ENCODE measurements around the gene STT3B.

STT3B gene

GRCh38 chr3:31624083-31624709 is 91.5 kb downstream of the STT3B start (continued):
- no peak for TF ChIP-seq ZNF148 (tag by site-specific recombination; IDR thresholded peaks at IDR 0.05; ENCODE audit: borderline replicate concordance)

- H3K9me3 ChIP-seq (ENCODE audit: control insufficient read depth, insufficient read depth, low read depth, low read length), result no peaks in the 10 kb centered on the region
- H3K4me3 ChIP-seq (ENCODE audit: low read depth, low read length), result no peak overlapping the region
- TF ChIP-seq HIC1 (tag by site-specific recombination; IDR thresholded peaks at IDR 0.05) (no peak), SP2 (tag by site-specific recombination; IDR thresholded peaks at IDR 0.05) (no peak), ZBTB44 (tag by site-specific recombination; IDR thresholded peaks at IDR 0.05) (no peak), ZNF48 (tag by site-specific recombination; IDR thresholded peaks at IDR 0.05) (no peak), ZNF747 (tag by site-specific recombination; IDR thresholded peaks at IDR 0.05) (no peak), FEZF1 (tag by site-specific recombination; IDR thresholded peaks at IDR 0.05) (no peak), ZNF518A (tag by site-specific recombination; conservative IDR thresholded peaks at IDR 0.05; ENCODE audit: low read depth) (no peak), ZNF311 (tag by site-specific recombination; IDR thresholded peaks at IDR 0.05; ENCODE audit: borderline replicate concordance) (no peak), ZNF2 (tag by site-specific recombination; IDR thresholded peaks at IDR 0.05) (no peak), ZBTB21 (tag by site-specific recombination; IDR thresholded peaks at IDR 0.05) (no peak), BCL6B (tag by site-specific recombination; IDR thresholded peaks at IDR 0.05) (no peak), KLF17 (tag by site-specific recombination; IDR thresholded peaks at IDR 0.05) (no peak), ZNF394 (tag by site-specific recombination; IDR thresholded peaks at IDR 0.05; ENCODE audit: borderline replicate concordance) (no peak)
- CTCF ChIA-PET, result interaction anchor here (1.0 kb wide), 1 partner anchor 143 kb away, joined by 3 read pairs; no protein-coding TSS in a partner anchor
- POLR2A ChIA-PET, result no interaction called here
- no peak overlapping the region for H3K27ac ChIP-seq (ENCODE audit: extremely low read depth, low read depth, low read length)
- H3K36me3 ChIP-seq (ENCODE audit: control insufficient read depth in 2 of 2, insufficient read depth in 1 of 2, low read length in 2 of 2), result peaks cover 0 to 43% of the 10 kb centered on the region in 2 experiments; a peak in 1 of 3 replicates
- H3K4me1 ChIP-seq (ENCODE audit: control insufficient read depth, insufficient read depth, low read length), result no peaks in the 10 kb centered on the region
Observed at GRCh38 chr3:31625358-31625757, 92.6 kb downstream of the STT3B start.

All from HEK293 (cell line).